Medulla oblongata (tissue), 1 donor: Measurements from ENCODE around the gene IFITM1.
"Not testable (repeated sequence)": the region's sequence is repeated elsewhere in the genome, so short reads cannot be mapped to it uniquely, and the experiment has no call there.

Experiments
- DNase-seq: peaks from one replicate; pipeline ENCODE4 v3.0.0-alpha.2; 2015; ENCODE audit errors: extremely low spot score

The IFITM1 gene

GRCh38 chr11:326592-326841 lies 12.7 kb downstream of the IFITM1 start:
- DNase-seq, result no peak

DNA sequence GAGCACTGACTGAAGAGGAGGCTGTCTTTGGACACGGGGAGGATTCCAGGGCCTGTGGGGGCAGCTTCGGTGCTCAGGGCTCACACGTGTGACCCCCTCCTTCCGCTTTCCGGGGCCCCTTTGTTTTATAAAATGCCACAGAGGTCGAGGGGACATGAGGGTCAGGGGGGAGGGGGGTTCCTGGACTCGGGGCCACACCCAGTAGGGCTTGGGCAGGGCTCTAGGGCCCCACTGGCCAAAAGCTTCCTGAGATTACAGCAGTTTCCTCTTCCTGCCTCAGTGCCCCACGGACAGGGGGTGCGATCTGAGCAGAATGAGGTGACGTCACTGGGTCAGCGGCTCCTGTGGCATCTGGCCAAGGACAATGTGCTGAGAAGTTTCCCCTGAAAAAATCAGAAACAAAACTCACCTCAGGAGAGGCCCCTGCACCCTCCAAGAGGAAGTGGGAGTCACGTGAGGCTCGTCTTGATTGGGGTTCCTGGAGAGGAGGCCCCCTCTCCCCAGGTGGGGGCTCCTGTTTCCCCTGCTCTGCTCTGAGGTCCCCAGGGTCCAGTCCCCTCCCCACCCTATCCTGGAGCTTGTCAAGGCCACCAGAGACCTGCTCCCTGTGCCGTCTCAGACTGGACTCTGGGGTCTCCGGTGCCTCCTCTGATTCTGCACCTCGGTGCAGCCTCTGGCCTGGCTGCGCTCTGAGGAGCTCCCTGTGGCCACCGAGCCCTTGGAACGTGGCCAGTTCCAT lies 13.2 kb downstream of the IFITM1 start:
- DNase-seq, result peak; percentile 83

DNA sequence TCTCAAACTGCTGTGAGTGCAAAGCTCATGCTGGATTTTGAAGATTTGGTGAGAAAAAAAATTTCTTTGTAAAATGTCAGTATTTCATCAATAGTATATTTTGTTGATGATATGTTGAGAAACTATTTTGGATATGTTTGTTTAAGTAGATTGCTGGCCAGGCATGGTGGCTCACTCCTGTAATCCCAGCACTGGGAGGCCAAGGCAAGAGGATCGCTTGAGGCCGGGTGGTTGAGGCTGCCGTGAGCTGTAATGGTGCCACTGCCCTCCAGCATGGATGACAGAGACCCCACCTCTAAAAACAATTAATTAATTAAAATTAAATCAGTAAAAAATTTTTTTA lies 13.7 kb downstream of the IFITM1 start:
- DNase-seq, result no peak

DNA sequence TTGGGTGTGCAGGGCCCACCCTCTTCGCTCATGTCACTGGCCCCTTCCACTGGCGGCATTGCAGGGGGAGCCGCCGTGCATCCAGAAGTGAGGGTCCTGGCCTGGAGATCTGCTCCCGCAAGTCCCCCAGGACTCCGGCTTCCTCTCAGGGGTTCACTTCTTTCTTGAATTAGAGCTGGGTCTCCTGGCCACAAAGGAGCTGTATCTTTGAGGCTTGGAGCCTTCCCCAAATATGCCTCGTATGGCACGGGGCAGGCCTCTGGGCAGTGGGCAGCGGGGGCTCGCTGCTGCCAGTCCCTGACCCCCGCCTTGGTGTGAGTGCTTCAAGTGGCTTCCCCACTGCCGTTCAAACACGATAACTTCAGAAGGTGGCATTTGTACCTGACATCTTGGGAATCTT lies 14.2 kb downstream of the IFITM1 start:
- no peak for DNase-seq

DNA sequence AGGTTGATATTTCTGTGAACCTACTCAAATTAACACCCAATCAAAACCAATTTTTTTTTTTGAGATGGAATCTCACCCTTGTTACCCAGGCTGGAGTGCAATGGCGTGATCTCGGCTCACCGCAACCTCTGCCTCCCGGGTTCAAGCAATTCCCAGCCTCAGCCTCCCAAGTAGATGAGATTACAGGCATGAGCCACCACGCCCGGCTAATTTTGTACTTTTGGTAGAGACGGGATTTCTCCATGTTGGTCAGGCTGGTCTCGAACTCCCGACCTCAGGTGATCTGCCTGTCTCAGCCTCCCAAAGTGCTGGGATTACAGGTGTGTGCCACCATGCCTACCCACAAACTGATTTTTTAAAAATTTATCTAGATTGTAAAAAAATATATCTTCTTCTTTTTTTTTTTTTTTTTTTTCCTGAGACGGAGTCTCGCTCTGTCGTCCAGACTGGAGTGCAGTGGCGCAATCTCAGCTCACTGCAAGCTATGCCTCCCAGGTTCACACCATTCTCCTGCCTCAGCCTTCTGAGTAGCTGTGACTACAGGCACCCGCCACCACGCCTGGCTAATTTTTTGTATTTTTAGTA lies 14.8 kb downstream of the IFITM1 start:
- DNase-seq, result not testable (repeated sequence)

DNA sequence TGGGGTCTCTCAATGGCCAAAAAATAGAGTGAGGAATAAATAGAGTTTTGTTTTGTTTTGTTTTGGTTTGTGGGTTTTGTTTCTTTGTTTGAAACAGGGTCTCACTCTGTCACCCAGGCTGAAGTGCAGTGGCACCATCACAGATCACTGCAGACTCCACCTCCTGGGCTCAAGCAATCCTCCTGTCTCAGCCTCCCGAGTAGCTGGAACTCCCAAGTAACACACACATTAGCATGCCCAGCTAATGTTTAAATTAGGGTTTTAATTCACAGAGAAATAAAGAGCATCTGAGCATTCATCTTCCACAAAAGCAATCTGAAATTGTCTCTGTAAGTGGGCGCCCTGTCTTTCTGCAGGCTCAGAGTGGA lies 16.0 kb downstream of the IFITM1 start:
- DNase-seq, result no peak

GRCh38 chr11:330307-330693 lies 16.5 kb downstream of the IFITM1 start:
- no peak for DNase-seq

GRCh38 chr11:330694-331357 lies 17.0 kb downstream of the IFITM1 start:
- DNase-seq, result no peak

DNA sequence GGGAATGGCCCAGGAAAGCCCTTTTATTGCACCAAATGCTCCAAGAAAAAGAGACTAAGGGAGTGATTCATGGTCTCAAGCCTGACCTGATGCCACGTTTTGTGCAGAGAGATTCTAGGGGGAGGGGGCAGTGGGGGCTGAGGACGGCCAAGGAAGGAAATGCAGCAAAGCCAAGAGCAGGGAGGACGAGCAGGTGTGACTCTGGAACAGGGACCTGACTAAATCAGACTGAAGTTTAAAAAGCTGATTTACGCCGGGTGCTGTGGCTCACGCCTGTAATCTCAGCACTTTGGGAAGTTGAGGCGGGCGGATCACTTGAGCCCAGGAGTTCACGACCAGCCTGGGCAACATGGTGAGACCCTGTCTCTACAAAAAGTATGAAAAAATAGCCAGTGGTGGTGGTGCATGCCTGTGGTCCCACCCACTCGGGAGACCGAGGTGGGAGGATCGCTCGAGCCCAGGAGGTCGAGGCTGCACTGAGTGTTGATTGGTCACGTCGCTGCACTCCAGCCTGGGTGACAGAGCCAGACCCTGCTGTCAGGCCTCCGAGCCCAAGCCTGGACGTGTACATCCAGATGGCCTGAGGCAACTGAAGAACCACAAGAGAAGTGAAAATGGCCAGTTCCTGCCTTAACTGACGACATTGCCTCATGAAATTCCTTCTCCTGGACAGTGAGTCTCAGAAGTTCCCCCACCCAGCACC lies 17.7 kb downstream of the IFITM1 start:
- DNase-seq, result no peak

DNA sequence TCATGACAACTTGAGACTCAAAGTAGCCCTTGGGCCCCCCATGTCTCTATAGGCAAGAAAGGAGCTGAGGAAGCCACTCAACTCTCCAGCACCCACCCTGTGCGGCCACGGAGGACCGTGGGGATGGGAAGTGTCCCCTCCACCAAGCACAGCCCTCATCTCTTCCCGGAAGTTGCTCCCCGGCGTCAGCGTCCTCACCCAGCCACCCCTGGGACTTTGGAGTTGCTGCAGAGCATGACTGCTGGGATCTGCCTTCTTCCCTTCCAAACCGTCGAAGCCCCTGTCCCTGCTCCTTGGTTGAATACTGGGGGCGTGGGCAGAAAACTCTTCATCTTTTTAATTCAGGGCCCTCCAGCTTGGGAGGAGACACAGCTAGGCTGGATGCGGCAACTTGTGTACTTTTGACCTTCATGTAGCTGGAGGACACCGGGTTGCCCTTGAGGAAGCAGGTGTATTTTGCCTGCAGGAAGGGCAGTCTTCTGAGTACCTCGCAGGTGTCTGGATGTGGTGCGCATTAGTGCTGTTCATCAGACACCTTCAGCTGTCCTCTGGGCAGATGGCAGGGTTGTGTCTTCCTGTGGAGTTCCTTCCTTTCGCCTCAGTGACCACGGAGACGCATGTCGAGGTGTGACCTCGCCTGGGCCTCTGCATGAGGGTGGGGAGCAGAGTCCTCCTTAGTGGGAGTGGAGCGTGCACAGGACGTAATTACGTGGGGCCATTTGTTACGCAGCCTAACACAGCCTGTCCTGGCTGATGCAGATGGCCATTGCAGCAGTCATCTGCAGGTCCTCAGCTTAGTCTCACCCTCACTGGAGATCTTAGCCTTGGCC lies 19.0 kb downstream of the IFITM1 start:
- no peak for DNase-seq

- DNase-seq, result not testable (repeated sequence)
Observed at GRCh38 chr11:333616-334263, 19.9 kb downstream of the IFITM1 start.

DNA sequence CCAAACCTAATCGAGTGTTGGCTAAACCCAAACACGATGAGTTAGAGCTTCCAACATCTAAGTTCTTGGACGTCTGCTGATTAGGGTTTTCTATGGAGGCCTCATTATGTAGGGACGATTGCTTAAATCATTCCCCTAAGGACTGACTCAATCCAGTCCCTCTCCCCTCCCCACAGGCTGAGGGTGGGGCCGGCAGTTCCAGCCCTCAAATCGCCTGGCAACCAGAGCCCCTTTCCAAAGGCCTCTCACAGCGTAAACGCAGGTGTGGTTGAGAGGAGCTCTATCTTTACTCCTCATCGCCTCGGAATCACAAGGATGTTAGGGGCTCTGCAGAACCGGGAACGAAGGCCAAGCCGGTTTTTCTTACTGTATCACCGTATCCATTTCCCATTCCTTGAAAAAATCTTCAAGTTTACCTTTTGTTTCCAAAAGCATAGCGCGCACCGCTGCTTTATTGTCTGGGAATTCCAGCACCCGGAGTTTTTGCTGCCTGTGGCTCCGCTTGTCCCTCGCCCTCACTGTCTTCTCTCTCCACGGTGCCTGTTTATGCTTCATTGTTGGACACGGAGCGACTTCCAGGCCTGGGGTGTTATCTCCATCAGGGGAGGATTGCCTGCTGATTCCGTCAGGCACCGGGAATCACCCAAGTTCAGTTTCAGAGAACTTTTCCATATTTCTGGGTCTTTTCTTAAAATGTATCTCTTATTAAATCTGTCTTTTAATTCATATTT lies 20.6 kb downstream of the IFITM1 start:
- no peak for DNase-seq

- peak; percentile 73 for DNase-seq
Observed at GRCh38 chr11:335779-336658, 22.2 kb downstream of the IFITM1 start.

- no peak for DNase-seq
Observed at GRCh38 chr11:336659-337198, 22.9 kb downstream of the IFITM1 start.

DNA sequence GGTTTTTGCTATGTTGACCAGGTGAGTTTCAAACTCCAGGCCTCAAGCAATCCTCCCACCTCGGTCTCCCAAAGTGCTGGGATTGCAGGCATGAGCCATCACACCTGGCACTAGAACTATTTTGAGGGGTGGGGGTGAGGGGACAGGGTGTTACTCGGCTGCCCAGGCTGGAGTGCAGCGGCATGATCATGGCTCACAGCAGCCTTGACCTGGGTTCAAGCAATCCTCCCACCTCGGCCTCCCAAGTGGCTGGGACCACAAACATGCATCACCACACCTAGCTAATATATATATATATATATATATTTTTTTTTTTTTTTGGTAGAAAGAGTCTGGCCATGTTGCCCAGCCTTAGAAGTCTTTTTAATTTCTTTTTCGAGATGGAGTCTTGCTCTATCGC lies 23.9 kb downstream of the IFITM1 start:
- no peak for DNase-seq

DNA sequence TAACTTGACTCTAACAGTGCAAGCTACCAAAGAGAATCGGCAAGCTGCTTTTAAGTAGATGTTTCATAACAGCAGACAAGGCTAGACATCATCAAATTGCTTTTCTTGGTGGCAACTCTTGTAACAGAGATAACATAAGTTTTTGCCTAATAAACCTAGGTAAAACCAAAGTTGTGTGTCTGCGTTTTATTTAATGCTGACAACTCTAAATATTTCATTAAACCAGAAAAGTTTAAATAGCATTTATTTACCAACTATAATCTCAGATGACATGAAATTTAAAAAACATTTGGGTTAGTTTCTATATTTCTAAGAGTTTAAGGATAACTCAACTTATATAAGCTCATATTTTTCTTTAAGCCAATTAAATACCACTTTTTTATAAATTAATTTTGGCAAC lies 26.1 kb downstream of the IFITM1 start:
- no peak for DNase-seq

GRCh38 chr11:340539-341512 lies 27.0 kb downstream of the IFITM1 start:
- DNase-seq, result no peak

- peak; percentile 7 for DNase-seq
Observed at GRCh38 chr11:342328-342727, 28.5 kb downstream of the IFITM1 start.
